ENCODE measurements around the gene IRS1.

IRS1 gene

GRCh38 chr2:226754821-226755604 lies 44.6 kb downstream of the IRS1 start:
- DNase-seq: no peak

- DNase-seq: no peak
Measured at GRCh38 chr2:226752887-226753286, 46.7 kb downstream of the IRS1 start.

- DNase-seq: no peak
Measured at GRCh38 chr2:226747288-226747687, 52.3 kb downstream of the IRS1 start.

GRCh38 chr2:226746196-226746800 lies 53.3 kb downstream of the IRS1 start:
- DNase-seq: no peak

GRCh38 chr2:226743915-226744314 lies 55.7 kb downstream of the IRS1 start:
- DNase-seq: no peak

- DNase-seq: no peak
Measured at GRCh38 chr2:226742347-226742746, 57.3 kb downstream of the IRS1 start.

- DNase-seq: no peak
Measured at GRCh38 chr2:226740039-226740648, 59.5 kb downstream of the IRS1 start.

- DNase-seq: no peak
Measured at GRCh38 chr2:226739545-226740030, 60.0 kb downstream of the IRS1 start.

- DNase-seq: no peak
Measured at GRCh38 chr2:226738821-226739544, 60.6 kb downstream of the IRS1 start.

- DNase-seq: no peak
Measured at GRCh38 chr2:226738191-226738820, 61.3 kb downstream of the IRS1 start.

GRCh38 chr2:226736382-226736781 lies 63.2 kb downstream of the IRS1 start:
- DNase-seq: no peak

- DNase-seq: no peak
Measured at GRCh38 chr2:226733927-226734564, 65.6 kb downstream of the IRS1 start.

- no peak for DNase-seq
Measured at GRCh38 chr2:226733189-226733858, 66.3 kb downstream of the IRS1 start.

GRCh38 chr2:226732478-226733188 lies 67.0 kb downstream of the IRS1 start:
- DNase-seq: no peak

- no peak for DNase-seq
Measured at GRCh38 chr2:226730481-226730880, 69.1 kb downstream of the IRS1 start.

GRCh38 chr2:226728996-226729395 lies 70.6 kb downstream of the IRS1 start:
- DNase-seq: no peak

GRCh38 chr2:226727251-226727650 lies 72.4 kb downstream of the IRS1 start:
- DNase-seq: no peak

GRCh38 chr2:226726546-226726945 lies 73.1 kb downstream of the IRS1 start:
- DNase-seq: no peak

- DNase-seq: no peak
Measured at GRCh38 chr2:226725126-226725860, 74.3 kb downstream of the IRS1 start.

- no peak for DNase-seq
Measured at GRCh38 chr2:226721541-226721940, 78.1 kb downstream of the IRS1 start.

All from NCI-H1436 treated with DMSO at 0.1 percent for 48 hours (cell line).